Mesenchymal stem cell (in vitro differentiated cells and primary cell): ENCODE data around the gene RAB14.
A peak's percentile ranks its signal among the peaks of the same experiment; 100 is the strongest.

Experiments
- DNase-seq: peaks from one replicate; pipeline ENCODE4 v3.0.0-alpha.2; 2013
- H2AFZ ChIP-seq: one replicate; pipeline ENCODE4 v1.6.1; 2013; ENCODE audit warnings: low read depth, mild to moderate bottlenecking, control low read depth, inconsistent platforms, low read length, moderate library complexity
- H2AK5ac ChIP-seq: 2 replicates; pipeline ENCODE4 v1.6.1; 2013; ENCODE audit warnings: low read length, moderate library complexity, mild to moderate bottlenecking, inconsistent platforms; ENCODE audit not compliant: severe bottlenecking
- H2BK120ac ChIP-seq: one replicate; pipeline ENCODE4 v1.6.1; 2013; ENCODE audit warnings: low read depth, mild to moderate bottlenecking, inconsistent platforms, low read length, moderate library complexity
- H2BK12ac ChIP-seq, 2 experiments: one replicate each; pipeline ENCODE4 v1.6.1; 2013; ENCODE audit warnings: inconsistent platforms in 2 of 2, low read length in 2 of 2, mild to moderate bottlenecking in 2 of 2, moderate library complexity in 2 of 2, control low read depth in 1 of 2
- H2BK15ac ChIP-seq: one replicate; pipeline ENCODE4 v1.6.1; 2013; ENCODE audit warnings: mild to moderate bottlenecking, low read depth, inconsistent platforms; ENCODE audit not compliant: poor library complexity, severe bottlenecking
- H2BK5ac ChIP-seq: 2 replicates; pipeline ENCODE4 v1.6.1; 2013; ENCODE audit warnings: low read depth, mild to moderate bottlenecking, low read length, control low read depth, inconsistent platforms; ENCODE audit not compliant: poor library complexity, severe bottlenecking
- H3K14ac ChIP-seq, 2 experiments: one replicate each; pipeline ENCODE4 v1.6.1; 2013; ENCODE audit warnings: inconsistent platforms in 2 of 2, low read length in 2 of 2, control low read depth in 1 of 2, mild to moderate bottlenecking in 1 of 2, moderate library complexity in 1 of 2
- H3K18ac ChIP-seq, 2 experiments: one replicate each; pipeline ENCODE4 v1.6.1; 2013; ENCODE audit warnings: inconsistent platforms in 2 of 2, low read length in 2 of 2, control low read depth in 1 of 2, low read depth in 1 of 2, mild to moderate bottlenecking in 1 of 2
- H3K23ac ChIP-seq, 2 experiments: one replicate each; pipeline ENCODE4 v1.6.1; 2013; ENCODE audit warnings: inconsistent platforms in 2 of 2, low read length in 2 of 2, mild to moderate bottlenecking in 2 of 2, moderate library complexity in 2 of 2, control low read depth in 1 of 2
- H3K27ac ChIP-seq: 2 replicates; pipeline ENCODE4 v1.5.1; 2013; ENCODE audit warnings: mild to moderate bottlenecking, moderate library complexity, low read length, control low read depth, inconsistent platforms; ENCODE audit not compliant: poor library complexity, severe bottlenecking
- H3K27me3 ChIP-seq, 2 experiments: 2 replicates each; pipeline versions ENCODE4 v1.6.1 to v1.7.0; 2013; ENCODE audit warnings: low read length in 2 of 2, mild to moderate bottlenecking in 2 of 2, moderate library complexity in 2 of 2, control low read depth in 1 of 2, inconsistent platforms in 1 of 2; ENCODE audit not compliant: control insufficient read depth in 1 of 2, insufficient read depth in 1 of 2
- H3K36me3 ChIP-seq, 2 experiments: 2 replicates each; pipeline versions ENCODE4 v1.6.1 to v1.7.0; 2013; ENCODE audit warnings: low read length in 2 of 2, control low read depth in 1 of 2, inconsistent platforms in 1 of 2, low read depth in 1 of 2, mild to moderate bottlenecking in 1 of 2; ENCODE audit not compliant: insufficient read depth in 2 of 2, control insufficient read depth in 1 of 2
- H3K4ac ChIP-seq, 2 experiments: one replicate each; pipeline ENCODE4 v1.6.1; 2013; ENCODE audit warnings: inconsistent platforms in 2 of 2, low read length in 2 of 2, mild to moderate bottlenecking in 2 of 2, moderate library complexity in 2 of 2, control low read depth in 1 of 2, low read depth in 1 of 2
- H3K4me1 ChIP-seq: 2 replicates; pipeline ENCODE4 v1.6.1; 2013; ENCODE audit warnings: low read depth, low read length, control low read depth; ENCODE audit not compliant: control insufficient read depth, insufficient read depth
- H3K4me2 ChIP-seq: 2 replicates; pipeline ENCODE4 v1.6.1; 2013; ENCODE audit warnings: low read length, mild to moderate bottlenecking, inconsistent platforms; ENCODE audit not compliant: poor library complexity, severe bottlenecking
- H3K4me3 ChIP-seq, 2 experiments: 2 replicates each; pipeline versions ENCODE4 v1.5.1 to v1.7.0; 2013; ENCODE audit warnings: low read length in 2 of 2, mild to moderate bottlenecking in 2 of 2, control low read depth in 1 of 2, low read depth in 1 of 2; ENCODE audit not compliant: insufficient read depth in 1 of 2
- H3K79me1 ChIP-seq: replicated peaks from 2 replicates; pipeline ENCODE4 v1.6.1; 2013; ENCODE audit warnings: mild to moderate bottlenecking, control low read depth, low read length, inconsistent platforms; ENCODE audit not compliant: poor library complexity, severe bottlenecking
- H3K9ac ChIP-seq: 2 replicates; pipeline ENCODE4 v1.7.0; 2013; ENCODE audit warnings: mild to moderate bottlenecking, low read length, moderate library complexity
- H3K9me3 ChIP-seq: 2 replicates; pipeline ENCODE4 v1.7.0; 2013; ENCODE audit warnings: mild to moderate bottlenecking, low read length; ENCODE audit not compliant: control insufficient read depth
- H4K8ac ChIP-seq: one replicate; pipeline ENCODE4 v1.6.1; 2013; ENCODE audit warnings: inconsistent platforms, mild to moderate bottlenecking, low read length, moderate library complexity
- H4K91ac ChIP-seq: one replicate; pipeline ENCODE4 v1.6.1; 2013; ENCODE audit warnings: mild to moderate bottlenecking, low read length, inconsistent platforms
- WGBS: methylation state at CpG from one replicate; pipeline ENCODE4 v1.1.7; 2013; ENCODE audit warnings: mixed read lengths; 5-methylcytosine and 5-hydroxymethylcytosine counted together

RAB14 gene

GRCh38 chr9:121214005-121214404, 12.3 kb upstream of the RAB14 start:
- no peak overlapping the region for H4K8ac ChIP-seq
- no peak overlapping the region for H3K4ac ChIP-seq
- DNase-seq, result no peak
- no peaks in the 10 kb centered on the region for H3K79me1 ChIP-seq
- no peak overlapping the region for H2BK15ac ChIP-seq
- H3K23ac ChIP-seq, result no peak overlapping the region
- no peaks in the 10 kb centered on the region for H3K9me3 ChIP-seq
- no peak overlapping the region for H3K27ac ChIP-seq
- no peak overlapping the region for H3K18ac ChIP-seq
- H3K4me1 ChIP-seq, result no peaks in the 10 kb centered on the region
- H2BK120ac ChIP-seq, result no peak overlapping the region
- no peak overlapping the region for H3K4me3 ChIP-seq
- H2BK12ac ChIP-seq, result no peak overlapping the region
- no peak overlapping the region for H3K9ac ChIP-seq
- 62% methylated on average over 2 of the region's 2 CpGs for whole genome bisulfite sequencing
- no peak overlapping the region for H2AK5ac ChIP-seq
- no peak overlapping the region for H2AFZ ChIP-seq
- no peak overlapping the region for H3K14ac ChIP-seq
- peaks cover 0 to 10% of the 10 kb centered on the region in 2 experiments for H3K36me3 ChIP-seq
- H2BK5ac ChIP-seq, result no peak overlapping the region
- no peak overlapping the region for H4K91ac ChIP-seq
- no peak overlapping the region for H3K4me2 ChIP-seq
- H3K27me3 ChIP-seq, result no peaks in the 10 kb centered on the region

GRCh38 chr9:121213136-121213806, 11.6 kb upstream of the RAB14 start:
- WGBS, result 26% methylated on average over 9 of the region's 9 CpGs

GRCh38 chr9:121210536-121210935, 8.9 kb upstream of the RAB14 start:
- Histone ChIP-seq H2BK15ac (no peak overlapping the region), H4K8ac (no peak overlapping the region), H3K23ac (no peak overlapping the region), H2AFZ (no peak overlapping the region), H2AK5ac (no peak overlapping the region), H3K14ac (no peak overlapping the region), H3K18ac (no peak overlapping the region), H3K9me3 (no peaks in the 10 kb centered on the region), H3K4me1 (peaks cover 2% of the 10 kb centered on the region), H3K79me1 (no peaks in the 10 kb centered on the region), H2BK12ac (no peak overlapping the region), H3K9ac (no peak overlapping the region), H3K4ac (no peak overlapping the region), H3K4me2 (no peak overlapping the region), H3K36me3 (peaks cover 0 to 3% of the 10 kb centered on the region in 2 experiments), H3K4me3 (no peak overlapping the region), H2BK120ac (no peak overlapping the region), H3K27me3 (no peaks in the 10 kb centered on the region), H3K27ac (no peak overlapping the region), H4K91ac (no peak overlapping the region), H2BK5ac (no peak overlapping the region)
- WGBS, result 93% methylated on average over 5 of the region's 5 CpGs
- no peak for DNase-seq

More at GRCh38 chr9:121213136-121213806, 11.6 kb upstream of the RAB14 start:
- H2AFZ ChIP-seq, result no peak overlapping the region
- no peak overlapping the region for H3K14ac ChIP-seq
- no peaks in the 10 kb centered on the region for H3K4me1 ChIP-seq
- H3K4ac ChIP-seq, result peak overlapping the region in 1 of 2 experiments; percentile 68
- no peaks in the 10 kb centered on the region for H3K9me3 ChIP-seq
- no peak overlapping the region for H4K91ac ChIP-seq
- H3K23ac ChIP-seq, result no peak overlapping the region
- no peaks in the 10 kb centered on the region for H3K27me3 ChIP-seq
- no peak overlapping the region for H4K8ac ChIP-seq
- H2BK5ac ChIP-seq, result no peak overlapping the region
- H3K36me3 ChIP-seq, result peaks cover 0 to 10% of the 10 kb centered on the region in 2 experiments
- H2AK5ac ChIP-seq, result no peak overlapping the region
- H2BK120ac ChIP-seq, result no peak overlapping the region
- H3K79me1 ChIP-seq, result no peaks in the 10 kb centered on the region
- peak overlapping the region; percentile 78 for H3K9ac ChIP-seq
- H3K18ac ChIP-seq, result no peak overlapping the region
- H2BK15ac ChIP-seq, result no peak overlapping the region
- no peak overlapping the region for H3K4me3 ChIP-seq
- peak; percentile 86 for DNase-seq
- H3K4me2 ChIP-seq, result no peak overlapping the region
- H2BK12ac ChIP-seq, result peak overlapping the region; percentile 4 to 20
- no peak overlapping the region for H3K27ac ChIP-seq

- Histone ChIP-seq H2AK5ac (no peak overlapping the region), H3K4me1 (peaks cover 2% of the 10 kb centered on the region), H4K8ac (no peak overlapping the region), H3K27me3 (no peaks in the 10 kb centered on the region), H3K79me1 (peaks cover under 1% of the 10 kb centered on the region), H2BK12ac (no peak overlapping the region), H3K14ac (no peak overlapping the region), H3K4me2 (no peak overlapping the region), H2BK15ac (no peak overlapping the region), H3K9me3 (no peaks in the 10 kb centered on the region), H3K36me3 (peaks cover 0 to 3% of the 10 kb centered on the region in 2 experiments), H2BK5ac (no peak overlapping the region), H3K27ac (no peak overlapping the region), H3K4ac (no peak overlapping the region), H2BK120ac (no peak overlapping the region), H4K91ac (no peak overlapping the region), H3K9ac (no peak overlapping the region), H2AFZ (no peak overlapping the region), H3K23ac (no peak overlapping the region), H3K4me3 (no peak overlapping the region), H3K18ac (no peak overlapping the region)
- no peak for DNase-seq
- WGBS, result 92% methylated on average over 2 of the region's 2 CpGs
Measured at GRCh38 chr9:121207371-121207940, 5.8 kb upstream of the RAB14 start.
